Astrocyte (in vitro differentiated cells and primary cell): ENCODE data around the gene COL5A1. TPM values are rescaled to one million over a fixed set of nuclear protein-coding genes. Genes with fewer than 3 reads are reported as not detected.

Experiments used
- DNase-seq: peaks from one replicate; pipeline ENCODE4 v3.0.0-alpha.2; 2010; ENCODE audit warnings: low read depth
- FAIRE-seq: peaks from 2 replicates; lab custom pipeline; 2011; peaks lifted over from hg19 to GRCh38; lab: Jason Lieb, UNC
- H2AFZ ChIP-seq: 2 replicates; pipeline ENCODE4 v1.6.0; 2012; ENCODE audit warnings: low read depth, low read length, inconsistent platforms
- H3K27ac ChIP-seq: 2 replicates; pipeline ENCODE4 v1.5.1; 2011; ENCODE audit warnings: low read depth, low read length, inconsistent platforms
- H3K27me3 ChIP-seq: 2 replicates; pipeline ENCODE4 v1.6.0; 2011; ENCODE audit warnings: low read length, inconsistent platforms; ENCODE audit not compliant: insufficient read depth
- H3K36me3 ChIP-seq: 2 replicates; pipeline ENCODE4 v1.5.1; 2011; ENCODE audit warnings: low read length, inconsistent platforms; ENCODE audit not compliant: insufficient read depth
- H3K4me1 ChIP-seq: 2 replicates; pipeline ENCODE4 v1.5.1; 2011; ENCODE audit warnings: low read length, inconsistent platforms; ENCODE audit not compliant: insufficient read depth
- H3K4me2 ChIP-seq: 2 replicates; pipeline ENCODE4 v1.6.0; 2012; ENCODE audit warnings: low read length, inconsistent platforms
- H3K4me3 ChIP-seq: 2 replicates; pipeline ENCODE4 v1.5.1; 2011; ENCODE audit warnings: low read depth, mild to moderate bottlenecking, low read length, inconsistent platforms; ENCODE audit not compliant: insufficient read depth
- H3K79me2 ChIP-seq: 2 replicates; pipeline ENCODE4 v1.6.0; 2012; ENCODE audit warnings: mild to moderate bottlenecking, low read length, inconsistent platforms; ENCODE audit not compliant: insufficient read depth
- H3K9ac ChIP-seq: 2 replicates; pipeline ENCODE4 v1.6.0; 2012; ENCODE audit warnings: mild to moderate bottlenecking, low read length, inconsistent platforms
- H3K9me3 ChIP-seq: 2 replicates; pipeline ENCODE4 v1.5.1; 2012; ENCODE audit warnings: low read depth, mild to moderate bottlenecking, low read length, inconsistent platforms; ENCODE audit not compliant: insufficient read depth
- H4K20me1 ChIP-seq: 2 replicates; pipeline ENCODE4 v1.6.0; 2012; ENCODE audit warnings: low read length, inconsistent platforms; ENCODE audit not compliant: insufficient read depth
- H3K27ac Mint-ChIP-seq: one replicate; pipeline ENCODE4 v1.8.0; 2021; ENCODE audit warnings: mild to moderate bottlenecking, mixed read lengths; ENCODE audit not compliant: unreplicated experiment
- H3K27me3 Mint-ChIP-seq: one replicate; pipeline ENCODE4 v1.8.0; 2021; ENCODE audit warnings: low read depth, mixed read lengths; ENCODE audit not compliant: unreplicated experiment
- H3K36me3 Mint-ChIP-seq: one replicate; pipeline ENCODE4 v1.8.0; 2021; ENCODE audit warnings: low read depth, mixed read lengths; ENCODE audit not compliant: unreplicated experiment
- H3K4me1 Mint-ChIP-seq: one replicate; pipeline ENCODE4 v1.8.0; 2021; ENCODE audit warnings: low read depth, mixed read lengths; ENCODE audit not compliant: unreplicated experiment
- H3K4me3 Mint-ChIP-seq: one replicate; pipeline ENCODE4 v1.8.0; 2021; ENCODE audit warnings: mild to moderate bottlenecking, moderate library complexity, mixed read lengths; ENCODE audit not compliant: unreplicated experiment
- H3K9me3 Mint-ChIP-seq: one replicate; pipeline ENCODE4 v1.8.0; 2021; ENCODE audit warnings: mild to moderate bottlenecking, mixed read lengths; ENCODE audit not compliant: unreplicated experiment
- EZH2 ChIP-seq: IDR thresholded peaks from 2 replicates; pipeline ENCODE4 v1.6.1; 2012; ENCODE audit warnings: mild to moderate bottlenecking, low read length, inconsistent platforms; ENCODE audit not compliant: insufficient read depth
- total RNA-seq: library from RNA; stranded (reverse); gene quantifications from 2 replicates; pipeline ENCODE4 v1.2.1, GENCODE V29; 2021
- TF ChIP-seq, protein P1 (sequence below): IDR thresholded peaks from 2 replicates; pipeline ENCODE4 v1.5.1; 2011; ENCODE audit warnings: low read depth, mild to moderate bottlenecking, inconsistent platforms, low read length, moderate library complexity; ENCODE audit not compliant: insufficient read depth

COL5A1 gene
- total RNA-seq, 1 donor from 2014 or later, result 1,055 TPM

DNA sequence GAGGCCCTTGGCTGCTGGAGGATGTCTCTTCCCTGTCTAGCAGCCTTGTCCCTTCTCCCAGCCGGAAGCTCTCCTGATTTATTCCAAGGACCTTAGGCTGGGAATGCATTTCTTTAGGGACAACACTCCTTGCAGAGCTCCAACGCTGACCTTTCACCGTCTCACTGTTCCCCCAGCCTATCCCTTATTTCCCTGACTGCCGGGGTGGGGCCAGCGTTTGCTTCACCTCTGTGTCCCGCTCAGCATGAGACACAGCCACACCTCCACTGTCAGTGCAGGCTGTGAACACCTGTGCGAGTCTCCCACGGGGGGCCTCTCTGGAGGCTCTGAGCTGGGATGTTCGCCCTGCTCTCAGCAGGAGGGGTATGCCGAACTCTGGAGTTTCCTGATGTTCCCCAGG is 132.8 kb downstream of the COL5A1 start:
- H3K27me3 ChIP-seq, result no peaks in the 10 kb centered on the region
- peaks cover 44% of the 10 kb centered on the region for H3K4me1 ChIP-seq
- H3K36me3 ChIP-seq, result peaks cover 53% of the 10 kb centered on the region
- H3K79me2 ChIP-seq, result peaks cover 41% of the 10 kb centered on the region
- H3K9ac ChIP-seq, result peak overlapping the region; percentile 19
- DNase-seq, result no peak
- H2AFZ ChIP-seq, result no peak overlapping the region
- no peaks in the 10 kb centered on the region for H3K9me3 ChIP-seq
- peak overlapping the region; percentile 51 for H3K27ac ChIP-seq
- Mint-ChIP-seq H3K27me3 (no peaks in the 10 kb centered on the region), H3K36me3 (peaks cover 28% of the 10 kb centered on the region), H3K27ac (no peak overlapping the region), H3K4me1 (peaks cover 37% of the 10 kb centered on the region), H3K9me3 (no peaks in the 10 kb centered on the region), H3K4me3 (no peak overlapping the region)
- TF ChIP-seq EZH2, result no peak
- TF ChIP-seq, protein P1, sequence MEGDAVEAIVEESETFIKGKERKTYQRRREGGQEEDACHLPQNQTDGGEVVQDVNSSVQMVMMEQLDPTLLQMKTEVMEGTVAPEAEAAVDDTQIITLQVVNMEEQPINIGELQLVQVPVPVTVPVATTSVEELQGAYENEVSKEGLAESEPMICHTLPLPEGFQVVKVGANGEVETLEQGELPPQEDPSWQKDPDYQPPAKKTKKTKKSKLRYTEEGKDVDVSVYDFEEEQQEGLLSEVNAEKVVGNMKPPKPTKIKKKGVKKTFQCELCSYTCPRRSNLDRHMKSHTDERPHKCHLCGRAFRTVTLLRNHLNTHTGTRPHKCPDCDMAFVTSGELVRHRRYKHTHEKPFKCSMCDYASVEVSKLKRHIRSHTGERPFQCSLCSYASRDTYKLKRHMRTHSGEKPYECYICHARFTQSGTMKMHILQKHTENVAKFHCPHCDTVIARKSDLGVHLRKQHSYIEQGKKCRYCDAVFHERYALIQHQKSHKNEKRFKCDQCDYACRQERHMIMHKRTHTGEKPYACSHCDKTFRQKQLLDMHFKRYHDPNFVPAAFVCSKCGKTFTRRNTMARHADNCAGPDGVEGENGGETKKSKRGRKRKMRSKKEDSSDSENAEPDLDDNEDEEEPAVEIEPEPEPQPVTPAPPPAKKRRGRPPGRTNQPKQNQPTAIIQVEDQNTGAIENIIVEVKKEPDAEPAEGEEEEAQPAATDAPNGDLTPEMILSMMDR, result no peak
- H4K20me1 ChIP-seq, result peaks cover 100% of the 10 kb centered on the region
- no peak overlapping the region for H3K4me2 ChIP-seq
- no peak for FAIRE-seq
- no peak overlapping the region for H3K4me3 ChIP-seq

DNA sequence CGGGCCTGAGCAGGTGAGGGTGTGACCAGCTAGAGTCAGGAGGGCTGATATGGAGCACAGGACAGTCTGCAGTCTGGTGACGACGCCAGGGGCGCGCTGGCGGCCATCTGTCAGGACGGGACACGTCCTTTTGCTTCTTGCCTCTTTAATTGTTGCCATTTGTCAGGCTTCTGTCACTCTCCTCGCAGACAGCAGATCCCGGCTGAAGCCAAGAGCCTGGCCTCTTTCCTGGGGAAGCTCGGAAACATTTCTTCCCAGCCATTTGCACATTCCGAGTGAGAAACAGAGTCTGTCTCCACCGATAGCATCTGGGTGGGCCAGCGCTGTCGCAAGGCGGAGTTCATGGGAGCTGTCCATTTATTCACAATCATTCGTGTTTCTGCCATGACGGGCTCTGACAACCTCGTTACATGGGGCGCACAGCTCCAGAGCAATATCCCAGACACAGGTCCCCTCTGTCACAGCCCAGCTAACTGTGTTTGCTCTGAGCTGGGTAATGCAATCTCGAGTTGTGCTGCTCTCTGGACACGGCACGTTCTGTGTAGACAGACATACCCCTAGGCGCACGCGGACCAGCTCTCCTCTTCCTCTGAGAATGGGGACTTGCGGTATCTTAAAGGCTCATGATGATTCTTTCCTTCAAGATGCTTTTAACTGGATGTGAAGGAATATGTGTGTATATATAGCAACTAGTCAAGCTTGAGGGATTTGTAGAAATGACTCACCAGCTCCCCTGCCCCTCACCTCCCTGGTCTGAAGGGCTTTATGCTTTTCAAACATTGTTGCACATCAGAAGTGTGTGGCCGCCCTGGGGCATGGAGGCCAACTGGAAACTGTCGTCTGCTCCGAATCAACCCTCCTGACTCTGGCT is 133.7 kb downstream of the COL5A1 start:
- Mint-ChIP-seq H3K4me3 (peak overlapping the region; percentile 50), H3K4me1 (peaks cover 38% of the 10 kb centered on the region), H3K27me3 (no peaks in the 10 kb centered on the region), H3K36me3 (peaks cover 27% of the 10 kb centered on the region), H3K9me3 (no peaks in the 10 kb centered on the region), H3K27ac (peak overlapping the region; percentile 56)
- Histone ChIP-seq H3K27me3 (no peaks in the 10 kb centered on the region), H3K9ac (peak overlapping the region; percentile 43), H3K4me1 (peaks cover 44% of the 10 kb centered on the region), H3K79me2 (peaks cover 34% of the 10 kb centered on the region), H3K36me3 (peaks cover 51% of the 10 kb centered on the region), H3K4me3 (no peak overlapping the region), H2AFZ (no peak overlapping the region), H3K9me3 (no peaks in the 10 kb centered on the region), H4K20me1 (peaks cover 100% of the 10 kb centered on the region), H3K4me2 (peak overlapping the region; percentile 65), H3K27ac (peak overlapping the region; percentile 51)
- TF ChIP-seq, protein P1, result no peak
- TF ChIP-seq EZH2, result no peak
- DNase-seq (peak; percentile 86), FAIRE-seq (peak; percentile 34)
